Body of pancreas (tissue), 4 donors: ENCODE data around the gene MYH15.

Experiments
- POLR2A ChIP-seq, 3 donors: fragments of 450-650 bp; IDR thresholded peaks; one replicate each; pipeline ENCODE4 v1.6.1; 2016; ENCODE audit warnings: antibody characterized with exemption in 3 of 3, mild to moderate bottlenecking in 2 of 3
- TF ChIP-seq, protein P1 (sequence below), 7 experiments: fragments of 450-650 bp in 4 of 7; fragments of 200-600 bp in 3 of 7; sonication (generic) in 3 of 7; IDR thresholded peaks; one replicate each; pipeline ENCODE4 v1.5.1; 2016 to 2019; ENCODE audit warnings: antibody characterized with exemption in 7 of 7

- TF ChIP-seq, protein P1, sequence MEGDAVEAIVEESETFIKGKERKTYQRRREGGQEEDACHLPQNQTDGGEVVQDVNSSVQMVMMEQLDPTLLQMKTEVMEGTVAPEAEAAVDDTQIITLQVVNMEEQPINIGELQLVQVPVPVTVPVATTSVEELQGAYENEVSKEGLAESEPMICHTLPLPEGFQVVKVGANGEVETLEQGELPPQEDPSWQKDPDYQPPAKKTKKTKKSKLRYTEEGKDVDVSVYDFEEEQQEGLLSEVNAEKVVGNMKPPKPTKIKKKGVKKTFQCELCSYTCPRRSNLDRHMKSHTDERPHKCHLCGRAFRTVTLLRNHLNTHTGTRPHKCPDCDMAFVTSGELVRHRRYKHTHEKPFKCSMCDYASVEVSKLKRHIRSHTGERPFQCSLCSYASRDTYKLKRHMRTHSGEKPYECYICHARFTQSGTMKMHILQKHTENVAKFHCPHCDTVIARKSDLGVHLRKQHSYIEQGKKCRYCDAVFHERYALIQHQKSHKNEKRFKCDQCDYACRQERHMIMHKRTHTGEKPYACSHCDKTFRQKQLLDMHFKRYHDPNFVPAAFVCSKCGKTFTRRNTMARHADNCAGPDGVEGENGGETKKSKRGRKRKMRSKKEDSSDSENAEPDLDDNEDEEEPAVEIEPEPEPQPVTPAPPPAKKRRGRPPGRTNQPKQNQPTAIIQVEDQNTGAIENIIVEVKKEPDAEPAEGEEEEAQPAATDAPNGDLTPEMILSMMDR (IDR thresholded peaks at IDR 0.05): no peak
- no peak for TF ChIP-seq POLR2A (IDR thresholded peaks at IDR 0.05)
Observed at GRCh38 chr3:108433928-108434327, 76.5 kb downstream of the MYH15 start.
